Heart right ventricle (tissue), 16 donors: ENCODE measurements around the gene HAO2. TPM values are rescaled to one million over a fixed set of nuclear protein-coding genes. Genes with fewer than 3 reads are reported as not detected.
"Not testable (repeated sequence)": the region's sequence is repeated elsewhere in the genome, so short reads cannot be mapped to it uniquely, and the experiment has no call there.

Experiments used
- ATAC-seq, 8 donors: fragments of 200-7000 bp; cut with Tn5 transposase; one replicate each; pipeline ENCODE4 v1.9.1; 2020; ENCODE audit warnings: mild to moderate bottlenecking in 8 of 8, moderate library complexity in 8 of 8, moderate number of reproducible peaks in 1 of 8
- DNase-seq, 2 donors: peaks; one replicate each; pipeline ENCODE4 v3.0.0-alpha.2; 2020
- H3K27ac ChIP-seq, 10 donors: fragments of 200-600 bp; sonication (generic) in 2 of 10; one replicate each; pipeline versions ENCODE4 v1.5.0 to v1.8.0; 2020 to 2022; ENCODE audit warnings: mild to moderate bottlenecking in 3 of 10
- H3K27me3 ChIP-seq, 7 donors: fragments of 200-600 bp; one replicate each; pipeline ENCODE4 v1.8.0; 2021 to 2022; ENCODE audit warnings: mild to moderate bottlenecking in 2 of 7
- H3K36me3 ChIP-seq, 9 donors: fragments of 200-600 bp; sonication (generic) in 1 of 9; one replicate each; pipeline versions ENCODE4 v1.5.0 to v1.8.0; 2020 to 2022; ENCODE audit warnings: mild to moderate bottlenecking in 2 of 9
- H3K4me1 ChIP-seq, 9 donors: fragments of 200-600 bp; sonication (generic) in 1 of 9; one replicate each; pipeline versions ENCODE4 v1.5.0 to v1.8.0; 2020 to 2022; ENCODE audit warnings: mild to moderate bottlenecking in 4 of 9
- H3K4me3 ChIP-seq, 10 donors: fragments of 200-600 bp; sonication (generic) in 2 of 10; one replicate each; pipeline versions ENCODE4 v1.5.0 to v1.8.0; 2020 to 2022; ENCODE audit warnings: mild to moderate bottlenecking in 7 of 10, moderate library complexity in 2 of 10
- H3K9me3 ChIP-seq, 11 donors: fragments of 200-600 bp in 10 of 11; sonication (generic) in 2 of 11; one replicate each; pipeline versions ENCODE4 v1.5.0 to v1.8.0; 2013 to 2022; ENCODE audit warnings: mild to moderate bottlenecking in 2 of 11, control low read depth in 1 of 11, moderate library complexity in 1 of 11
- CTCF ChIP-seq, 9 donors: fragments of 200-600 bp; sonication (generic) in 2 of 9; IDR thresholded peaks; one replicate each; pipeline versions ENCODE4 v1.5.0 to v1.8.0; 2021 to 2022; ENCODE audit warnings: antibody characterized with exemption in 9 of 9, mild to moderate bottlenecking in 5 of 9, moderate library complexity in 1 of 9
- WGBS, 2 donors: extraction: QIAGEN DNeasy Blood & Tissue Kit; methylation state at CpG; one replicate each; pipeline ENCODE4 v1.1.7; 2013; ENCODE audit warnings: inconsistent platforms in 1 of 2; 5-methylcytosine and 5-hydroxymethylcytosine counted together
- intact Hi-C, 10 donors: fragments of 100-400 bp; cut with DNase I; formaldehyde crosslinking; loops; one replicate each; pipeline versions ENCODE4 v1.11.1 to v1.14.2; 2022
- polyA plus RNA-seq, 2 donors: library from polyadenylated mRNA; stranded (reverse); fragments of 200-250 nt; gene quantifications; one replicate each; pipeline ENCODE4 v1.2.3, GENCODE V29; 2013
- total RNA-seq, 10 donors: library from RNA; stranded (reverse); fragmentation: NEBNext Ultra II Directional in 3 of 10; extraction: Animal tissue kit (Norgen Biotek cat#: 25700) in 3 of 10; gene quantifications; one replicate each; pipeline versions ENCODE4 v1.2.1 to v1.2.4, GENCODE V29; 2021 to 2023
- donor health status: Arrhythmogenic right ventricular cardiomyopathy.
- donor health status: ischemic (EF 13 %, LVEDD 7.1; RV severe dilation, severe dysfunction).
- donor health status: healthy with polysubstance abuse.
- donor health status: DM: no; HTN: yes; CAD: no.
- donor health status: DM: no; HTN: no; CAD: no.
- donor health status: ischemic (EF 25% LVEDD 6.9; RV normal size, moderate dysfunction).
- donor health status: ischemic (EF 25% LVEDD 5.7; RV mildly dilated, moderate dysfunction).
- donor health status: healthy.
- donor health status: DM: yes; HTN: yes; CAD: no.
- donor health status: Ischemic cardiomyopathy.
- donor health status: ischemic (EF 35%, LVEDD 5.7; RV mildly dilated, moderate dysfunction).
- donor health status: nonischemic (EF 11% LVEDD 7.7; RV severe dilation, severe dysfunction).
- donor health status: DM: yes; HTN: yes; CAD: no.
- donor health status: PGD.
- donor health status: ischemic (EF 29% LVEDD 5.4; RV normal size, mild dysfunction).
- donor health status: nonischemic (EF 23%, LVEDD 6.1; RV moderate dilation, normal function).

HAO2 gene
- total and polyA plus RNA-seq, 12 donors: 0.01 TPM; not detected in 11

GRCh38 chr1:119347858-119348257 is 20.7 kb upstream of the HAO2 start:
- no peak for TF ChIP-seq CTCF (IDR thresholded peaks at IDR 0.05)
- Histone ChIP-seq H3K27me3 (no peaks in the 10 kb centered on the region), H3K4me3 (no peak overlapping the region), H3K36me3 (no peaks in the 10 kb centered on the region), H3K4me1 (no peaks in the 10 kb centered on the region), H3K27ac (no peak overlapping the region), H3K9me3 (peaks cover 0 to 11% (median 0%) of the 10 kb centered on the region in 11 donors)
- intact Hi-C loops: no loop called here
- 45 to 59% methylated on average over 1 of the region's 1 CpG for whole genome bisulfite sequencing, 2 donors
- ATAC-seq (peak in 1 of 8 donors; percentile 49), DNase-seq (peak in 1 of 2 donors; percentile 35)

GRCh38 chr1:119348941-119349340 is 19.6 kb upstream of the HAO2 start:
- H3K36me3 ChIP-seq: no peaks in the 10 kb centered on the region
- peaks cover 0 to 10% (median 0%) of the 10 kb centered on the region in 11 donors for H3K9me3 ChIP-seq
- no peaks in the 10 kb centered on the region for H3K4me1 ChIP-seq
- 87 to 89% methylated on average over 4 of the region's 4 CpGs for WGBS, 2 donors
- no peaks in the 10 kb centered on the region for H3K27me3 ChIP-seq
- TF ChIP-seq CTCF (IDR thresholded peaks at IDR 0.05): no peak
- intact Hi-C loops: no loop called here
- ATAC-seq (no peak), DNase-seq (no peak)
- H3K27ac ChIP-seq: no peak overlapping the region
- no peak overlapping the region for H3K4me3 ChIP-seq

- H3K27me3 ChIP-seq, H3K4me1 ChIP-seq, H3K36me3 ChIP-seq, ATAC-seq, intact Hi-C loops, H3K27ac ChIP-seq, H3K9me3 ChIP-seq, DNase-seq, H3K4me3 ChIP-seq: not testable (repeated sequence)
- WGBS, 2 donors: 91 to 93% methylated on average over 2 of the region's 2 CpGs
These were observed 17.7 kb upstream of the HAO2 start for GRCh38 chr1:119350866-119351265.

GRCh38 chr1:119351997-119352396 is 16.6 kb upstream of the HAO2 start:
- no peaks in the 10 kb centered on the region for H3K9me3 ChIP-seq
- ATAC-seq: no peak

More at GRCh38 chr1:119351997-119352396, 16.6 kb upstream of the HAO2 start:
- Histone ChIP-seq H3K27ac (no peak overlapping the region), H3K4me3 (no peak overlapping the region), H3K4me1 (no peaks in the 10 kb centered on the region), H3K27me3 (no peaks in the 10 kb centered on the region), H3K36me3 (no peaks in the 10 kb centered on the region)
- intact Hi-C loops: no loop called here
- TF ChIP-seq CTCF (IDR thresholded peaks at IDR 0.05): no peak
- 91 to 92% methylated on average over 1 of the region's 1 CpG for WGBS, 2 donors
- DNase-seq: no peak
